GM12864 (cell line): ENCODE data around the gene TACR2.

Source experiments
- DNase-seq: peaks from one replicate; pipeline ENCODE4 v3.0.0-alpha.2; 2011; ENCODE audit warnings: low read depth
- H3K4me3 ChIP-seq: 2 replicates; pipeline ENCODE4 v1.5.1; 2011; ENCODE audit warnings: mild to moderate bottlenecking, low read depth, low read length, control low read depth
- CTCF ChIP-seq: IDR thresholded peaks from 2 replicates; pipeline ENCODE4 v1.5.1; 2011; ENCODE audit warnings: low read depth, mild to moderate bottlenecking, moderate library complexity, low read length, control low read depth, inconsistent platforms; ENCODE audit errors: missing control alignments

TACR2 gene

DNA sequence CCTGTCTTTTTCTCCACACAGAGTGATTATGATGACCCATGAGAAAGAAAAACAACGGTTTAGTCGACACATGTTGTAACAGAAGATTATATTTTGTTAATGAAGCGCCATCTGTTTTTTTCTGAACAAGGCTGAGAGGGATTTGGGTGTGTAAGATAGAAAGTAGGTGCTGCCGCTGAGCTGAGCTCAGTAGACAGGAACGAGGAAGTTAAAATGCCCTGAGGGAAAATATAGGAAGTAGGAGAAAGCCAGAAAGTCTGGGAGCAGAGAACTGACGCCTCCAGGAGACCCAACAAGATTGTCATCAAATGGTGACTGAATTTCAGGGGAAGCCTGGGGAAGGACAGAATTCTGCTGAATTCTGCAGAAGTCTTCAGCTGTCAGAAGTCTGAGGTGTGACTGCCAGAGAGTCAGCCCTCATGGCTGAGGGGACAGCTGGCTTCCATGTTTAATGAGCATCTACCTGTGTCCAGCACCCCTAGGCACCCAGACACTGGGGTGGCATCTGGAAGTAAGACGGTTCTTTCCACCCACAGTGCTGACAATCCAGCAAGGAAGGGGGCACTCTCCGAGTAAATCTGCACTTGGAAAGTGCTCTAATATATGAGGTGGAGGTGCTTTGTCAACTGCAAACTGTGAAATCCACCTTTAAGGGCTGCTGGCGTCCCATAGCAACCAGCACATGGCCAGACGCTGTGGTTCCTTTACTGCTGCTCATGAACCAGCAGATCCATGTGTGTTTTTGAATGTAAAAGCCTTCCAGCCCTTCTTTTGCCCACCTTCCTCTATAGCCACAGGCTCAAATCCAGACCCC lies 22.0 kb upstream of the TACR2 start:
- no peak for TF ChIP-seq CTCF
- no peak for DNase-seq
- H3K4me3 ChIP-seq: no peak overlapping the region

- H3K4me3 ChIP-seq: no peak overlapping the region
- DNase-seq: no peak
- TF ChIP-seq CTCF: no peak
These were observed 20.9 kb upstream of the TACR2 start for GRCh38 chr10:69437321-69438259.

DNA sequence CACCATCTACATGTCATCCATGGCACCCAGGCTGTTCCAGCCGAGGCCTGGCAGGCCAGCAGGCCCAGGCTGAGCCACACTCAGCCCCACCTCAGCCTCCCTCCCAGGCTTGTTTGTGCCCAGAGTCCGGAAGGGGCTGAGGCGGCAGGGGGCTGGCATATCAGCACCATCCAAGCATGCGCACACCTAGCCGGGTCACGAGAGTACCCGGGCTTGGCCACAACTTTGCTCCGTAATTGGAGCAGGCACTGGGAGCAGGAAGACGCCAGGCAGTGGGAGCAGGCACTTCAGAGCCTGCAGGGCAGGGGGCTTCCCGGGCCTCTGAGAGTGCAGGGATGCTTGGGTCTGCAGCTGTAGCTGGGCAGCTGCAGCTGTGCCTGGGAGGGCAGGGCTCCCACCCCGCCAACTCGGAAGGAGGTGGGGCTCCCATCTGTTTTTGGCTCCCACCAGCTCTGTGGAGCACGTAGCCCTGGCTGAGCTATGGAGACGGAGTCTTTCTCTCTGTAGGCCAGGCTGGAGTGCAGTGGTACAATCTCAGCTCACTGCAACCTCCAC lies 19.3 kb upstream of the TACR2 start:
- no peak for TF ChIP-seq CTCF
- no peak overlapping the region for H3K4me3 ChIP-seq
- no peak for DNase-seq

DNA sequence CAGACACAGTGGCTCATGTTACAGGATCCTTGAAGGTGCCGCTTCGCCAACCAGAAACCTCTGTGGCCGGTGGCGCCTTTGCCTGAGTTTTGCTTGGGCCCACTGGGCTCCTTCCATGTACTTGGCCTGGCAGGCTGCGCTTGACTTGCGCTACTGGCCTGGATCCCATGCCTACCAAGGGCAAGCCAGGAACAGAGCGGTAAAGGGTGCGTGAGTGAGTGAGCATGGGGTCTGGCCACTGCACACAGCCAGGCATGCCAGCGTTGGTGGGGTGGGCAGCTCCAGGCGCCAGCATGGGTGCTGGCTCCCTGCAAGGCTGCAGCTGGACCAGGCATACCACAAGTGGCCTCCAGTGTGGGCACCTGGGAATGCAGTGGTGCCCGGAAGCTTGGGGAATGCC lies 18.2 kb upstream of the TACR2 start:
- DNase-seq: no peak
- no peak overlapping the region for H3K4me3 ChIP-seq
- no peak for TF ChIP-seq CTCF

GRCh38 chr10:69434169-69434568 lies 17.5 kb upstream of the TACR2 start:
- no peak for DNase-seq
- H3K4me3 ChIP-seq: no peak overlapping the region
- TF ChIP-seq CTCF: no peak

DNA sequence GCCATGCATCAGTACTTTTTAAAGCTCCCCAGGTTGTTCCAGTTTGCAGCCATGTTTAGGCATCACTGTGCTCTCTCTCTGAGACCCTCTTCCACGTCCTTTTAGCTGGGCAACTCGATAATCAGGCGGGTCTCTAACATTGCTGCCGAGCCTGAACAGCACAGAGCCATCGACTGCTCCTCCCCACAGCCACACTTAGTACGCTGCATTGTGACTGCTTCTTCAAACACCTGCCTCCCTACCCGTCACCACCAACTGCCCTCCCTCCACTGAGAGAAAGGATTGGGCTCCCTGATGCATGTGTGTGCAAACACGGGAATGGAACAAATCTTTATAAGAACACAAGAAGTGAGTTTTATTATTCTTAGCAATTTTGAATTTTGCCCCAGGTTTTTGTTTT lies 11.4 kb upstream of the TACR2 start:
- no peak for TF ChIP-seq CTCF
- no peak overlapping the region for H3K4me3 ChIP-seq
- no peak for DNase-seq
